Measurements from ENCODE around the gene JADE3.

JADE3 gene

DNA sequence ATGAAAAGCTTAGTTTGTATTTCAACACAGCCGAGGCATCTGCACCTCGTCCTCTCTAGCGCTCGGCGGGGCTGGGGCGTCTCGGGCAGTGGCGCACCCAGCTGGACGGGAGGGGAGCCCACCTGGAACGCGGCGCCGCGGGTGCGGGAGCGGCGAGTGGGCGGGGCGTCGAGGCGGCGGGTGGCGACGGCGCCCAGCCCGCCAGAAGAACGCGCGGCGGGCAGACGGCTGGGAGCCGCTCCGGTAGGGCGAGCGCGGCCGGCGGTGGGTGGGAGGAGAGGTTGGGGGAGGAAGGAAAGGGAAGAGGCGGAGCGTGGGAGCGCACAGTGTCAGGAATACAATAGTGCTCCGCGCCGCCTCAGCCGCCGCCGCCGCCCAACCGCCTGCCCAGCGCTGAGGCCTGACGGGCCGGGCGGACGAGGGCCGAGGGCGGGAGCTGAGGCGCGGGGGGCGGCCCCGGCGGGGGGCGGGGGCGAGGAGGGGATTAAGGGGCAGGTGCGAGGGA is at the start of gene JADE3:
Gene JADE3, plus strand, starts transcription at position 324 of the 505 bp plus-strand sequence. CDS start 72,474 bp downstream, outside the sequence.
- peak; percentile 24 to 30 for DNase-seq

GRCh38 chrX:46863072-46863471 is 49.1 kb upstream of the JADE3 start:
- no peak for DNase-seq

DNA sequence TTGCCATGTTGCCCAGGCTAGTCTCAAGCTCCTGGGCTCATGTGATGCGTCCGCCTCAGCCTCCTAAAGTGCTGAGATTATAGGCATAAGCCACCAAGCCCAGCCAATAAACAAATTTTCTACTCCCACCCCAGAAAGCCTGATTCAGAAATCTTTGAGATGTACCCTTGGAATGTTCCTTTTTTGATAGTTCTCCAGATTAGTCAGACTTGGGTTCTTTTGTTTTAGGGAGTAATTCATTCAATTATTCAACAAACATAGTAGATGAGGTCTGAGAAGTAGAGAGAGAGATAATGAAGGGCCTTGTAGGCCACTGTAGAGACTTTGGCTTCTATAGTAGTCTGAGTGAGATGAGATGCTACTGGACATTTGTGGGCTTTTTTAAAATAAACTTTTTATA is 47.6 kb upstream of the JADE3 start:
- DNase-seq: no peak

GRCh38 chrX:46865281-46865680 is 46.9 kb upstream of the JADE3 start:
- no peak for DNase-seq

GRCh38 chrX:46866726-46867125 is 45.5 kb upstream of the JADE3 start:
- no peak for DNase-seq

- no peak for DNase-seq
Measured at GRCh38 chrX:46873746-46874145, 38.5 kb upstream of the JADE3 start.

DNA sequence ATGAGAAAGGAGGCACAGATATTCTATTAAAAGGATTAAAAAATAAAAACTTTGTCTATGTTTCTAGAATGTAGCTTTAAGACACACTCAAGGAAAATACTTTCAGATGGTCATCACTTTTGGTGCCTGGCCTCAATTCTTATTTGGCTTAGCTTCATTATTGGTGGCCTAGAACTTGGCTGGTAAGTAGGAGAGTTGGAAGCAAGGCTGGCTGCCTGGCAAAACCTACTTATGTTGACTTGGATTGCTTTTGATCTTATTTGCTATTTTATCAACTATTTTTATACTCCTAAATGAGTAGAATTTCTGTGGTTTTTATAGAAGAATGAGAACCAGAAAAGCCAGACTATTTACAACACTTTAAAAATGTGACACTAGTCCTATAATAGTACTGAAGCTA is 35.3 kb upstream of the JADE3 start:
- no peak for DNase-seq

DNA sequence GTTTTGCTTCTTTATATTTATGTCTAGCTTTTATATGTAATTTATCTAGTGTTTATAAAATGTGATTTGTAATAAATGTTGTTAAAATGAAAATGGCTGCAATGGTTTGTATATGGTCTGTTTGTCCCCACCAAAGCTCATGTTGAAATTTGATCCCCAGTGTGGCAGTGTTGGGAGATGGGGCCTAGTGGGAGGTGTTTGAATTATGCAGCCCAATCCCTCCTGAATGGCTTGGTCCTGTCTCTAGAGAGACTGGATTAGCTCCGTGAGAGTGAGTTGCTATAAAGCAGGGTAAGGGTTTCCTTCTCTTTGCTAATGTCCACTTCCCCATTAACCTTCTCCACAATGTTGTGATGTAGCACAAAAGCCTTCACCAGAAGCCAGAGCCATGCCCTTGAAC is 30.0 kb upstream of the JADE3 start:
- no peak for DNase-seq

DNA sequence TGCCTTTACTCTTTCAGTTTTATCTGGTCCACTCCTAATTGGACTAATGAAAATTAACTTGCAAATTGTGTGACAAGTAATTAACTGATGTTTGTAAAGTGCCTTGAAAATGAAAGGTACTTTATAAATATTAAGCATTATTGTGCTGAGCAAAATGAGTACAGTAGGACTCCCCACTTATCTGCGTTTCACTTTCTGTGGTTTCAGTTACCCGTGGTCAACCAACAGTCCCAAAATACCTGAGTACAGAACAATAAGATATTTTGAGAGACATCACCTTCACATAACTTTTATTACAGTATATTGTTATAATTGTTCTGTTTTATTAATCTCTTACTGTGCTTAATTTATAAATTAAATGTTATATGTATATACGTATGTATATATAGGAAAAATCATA is 27.4 kb upstream of the JADE3 start:
- DNase-seq: no peak

- no peak for DNase-seq
Measured at GRCh38 chrX:46898207-46898606, 14.0 kb upstream of the JADE3 start.

DNA sequence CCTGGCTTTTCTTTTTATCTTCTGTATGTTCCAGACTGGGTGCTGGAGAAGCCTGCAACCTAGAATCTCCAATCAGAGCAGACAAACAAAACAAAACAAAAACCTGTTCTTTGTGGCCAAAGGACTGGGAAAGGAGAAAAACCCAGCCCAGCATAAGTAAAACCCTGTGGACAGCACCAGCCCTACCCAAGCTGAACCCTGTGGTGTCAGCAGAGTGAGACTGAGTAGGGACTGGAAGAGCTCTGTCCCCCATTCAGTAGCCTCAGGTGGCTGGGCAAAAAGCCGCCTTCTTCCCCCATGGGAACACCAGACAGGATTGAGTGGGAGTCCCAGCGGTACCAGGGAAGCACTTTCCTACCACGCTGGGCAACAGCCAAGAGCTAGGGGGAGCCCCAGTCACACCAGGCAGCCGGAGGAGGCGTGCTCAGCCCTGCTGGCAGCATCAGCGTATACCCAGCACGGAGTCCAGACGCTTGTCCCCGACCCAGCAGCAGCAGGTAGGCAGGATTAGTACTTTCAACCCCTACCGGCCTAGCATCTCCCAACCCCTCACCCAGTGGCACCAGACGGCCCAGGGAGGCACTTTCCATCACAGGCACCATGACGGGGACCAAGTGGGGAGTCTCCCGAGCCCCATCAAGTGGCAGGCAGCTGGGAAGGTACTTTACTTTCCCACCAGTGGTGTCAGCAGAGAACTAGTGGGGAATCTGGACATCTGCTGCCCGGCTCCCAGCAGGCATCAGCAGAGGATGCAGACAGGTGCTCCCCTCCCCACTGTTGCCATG is 8.6 kb upstream of the JADE3 start:
- DNase-seq: peak; percentile 36 to 54

- no peak for DNase-seq
Measured at GRCh38 chrX:46904626-46905025, 7.6 kb upstream of the JADE3 start.

DNA sequence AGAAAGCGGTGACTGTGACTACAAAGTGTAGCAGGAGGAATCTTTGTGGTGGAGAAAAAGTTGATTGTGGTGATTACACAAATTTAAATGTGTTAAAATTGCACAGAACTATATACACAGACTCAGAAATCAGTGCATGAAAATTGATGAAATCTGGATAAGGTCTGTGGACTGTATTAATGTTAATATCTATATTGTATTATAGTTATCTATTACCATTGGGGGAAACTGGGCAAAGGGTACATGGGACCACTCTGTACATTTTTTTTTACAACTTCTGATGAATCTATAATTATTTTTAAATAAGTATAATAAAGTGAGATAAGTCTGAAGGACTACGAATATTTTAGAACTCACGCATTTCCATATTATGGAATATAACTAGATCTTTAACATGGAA is 1.8 kb upstream of the JADE3 start:
- no peak for DNase-seq

- DNase-seq: peak; percentile 2 to 33
Measured at GRCh38 chrX:46912603-46913491, 626 bp downstream of the JADE3 start.

DNA sequence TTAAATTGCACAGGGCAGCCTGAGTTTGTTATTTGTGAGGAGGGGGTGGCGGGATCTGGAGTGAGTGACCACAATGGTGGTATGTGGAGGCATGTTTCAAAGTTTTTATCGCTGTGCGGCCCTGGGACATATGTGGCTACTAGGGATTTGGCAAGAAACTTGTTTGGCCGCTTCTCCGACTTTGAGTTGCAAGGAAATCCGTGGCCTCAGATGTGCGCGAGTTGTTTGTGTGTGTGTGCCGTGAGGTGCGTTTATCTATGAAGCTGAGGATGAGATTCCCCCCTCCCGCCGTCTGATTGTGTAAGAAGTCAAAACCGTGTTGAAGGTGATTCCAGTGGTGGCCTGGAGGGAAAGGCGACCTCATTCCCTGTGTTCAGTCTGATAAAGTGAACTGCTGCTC is 1.4 kb downstream of the JADE3 start:
- DNase-seq: no peak

GRCh38 chrX:46916273-46916672 is 4.1 kb downstream of the JADE3 start:
- no peak for DNase-seq

DNA sequence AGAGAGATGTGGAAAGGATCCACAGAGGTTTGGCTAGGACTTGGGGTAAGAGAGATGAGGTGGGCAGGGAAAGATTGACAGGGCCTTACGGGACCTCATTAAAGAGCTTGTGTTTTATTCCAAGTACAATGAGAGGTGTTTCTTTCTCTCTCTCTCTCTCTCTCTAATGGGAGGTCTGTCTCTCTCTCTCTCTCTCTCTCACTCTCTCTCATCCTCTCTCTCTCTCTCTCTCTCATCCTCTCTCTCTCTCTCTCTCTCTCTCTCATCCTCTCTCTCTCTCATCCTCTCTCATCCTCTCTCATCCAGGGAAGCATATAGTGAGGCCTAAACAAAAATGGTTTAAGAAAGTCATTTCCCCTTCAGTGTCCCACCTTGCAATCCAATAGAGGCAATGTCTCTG is 5.4 kb downstream of the JADE3 start:
- no peak for DNase-seq

DNA sequence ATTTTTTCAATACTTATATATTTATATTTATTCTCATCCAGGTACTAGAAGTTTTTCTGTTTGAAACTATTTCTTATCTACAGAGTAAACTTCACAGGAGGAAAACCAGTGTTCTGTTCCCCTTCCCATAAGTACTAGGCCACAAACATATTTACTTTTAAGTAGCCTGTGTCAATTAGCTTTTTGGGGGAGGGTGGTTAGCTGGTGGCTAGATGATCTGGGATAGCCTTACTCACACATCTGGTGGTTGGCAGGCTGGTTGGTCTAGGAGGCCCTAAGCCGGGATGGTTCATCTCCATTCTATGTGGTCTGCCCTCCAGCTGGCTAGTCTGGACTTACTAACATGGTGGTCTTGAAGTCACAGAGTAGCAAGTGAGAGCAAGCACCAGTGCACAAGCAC is 6.2 kb downstream of the JADE3 start:
- DNase-seq: no peak

DNA sequence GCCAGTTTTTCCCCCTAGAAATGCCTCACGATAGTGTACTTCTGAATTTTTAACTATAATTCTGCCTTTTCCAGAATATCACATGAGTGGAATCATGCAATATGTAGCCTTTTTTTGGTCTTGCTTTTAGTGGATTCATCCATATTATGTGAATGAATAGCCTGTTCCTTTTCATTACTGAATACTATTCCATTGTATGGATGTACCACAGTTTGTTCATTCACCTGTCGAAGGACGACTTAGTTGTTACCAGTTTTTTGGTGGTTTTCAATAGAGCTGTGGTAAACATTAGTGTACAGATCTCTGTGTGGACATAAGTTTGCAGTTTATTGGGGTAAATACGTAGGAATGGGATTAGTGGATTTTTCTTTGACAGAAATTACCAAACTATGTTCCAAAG is 8.0 kb downstream of the JADE3 start:
- no peak for DNase-seq

DNA sequence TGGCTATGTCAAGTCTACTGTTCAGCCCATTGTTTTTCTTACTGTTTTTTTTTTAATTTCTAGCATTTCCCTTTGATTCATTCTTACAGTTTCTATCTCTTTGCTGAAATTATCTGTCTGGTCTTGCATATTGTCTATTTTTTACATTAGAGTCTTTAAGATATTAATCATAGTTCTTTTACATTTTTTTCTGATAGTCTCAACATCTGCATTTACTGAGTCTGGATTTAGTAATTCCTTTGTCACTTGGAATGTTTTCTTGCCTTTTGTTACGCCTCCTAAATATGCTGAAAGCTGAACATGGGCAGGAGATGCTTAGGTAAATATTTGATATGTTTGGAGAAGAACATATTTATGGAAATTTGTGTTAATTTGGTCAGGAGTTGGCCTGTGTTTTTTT is 10.4 kb downstream of the JADE3 start:
- no peak for DNase-seq

DNA sequence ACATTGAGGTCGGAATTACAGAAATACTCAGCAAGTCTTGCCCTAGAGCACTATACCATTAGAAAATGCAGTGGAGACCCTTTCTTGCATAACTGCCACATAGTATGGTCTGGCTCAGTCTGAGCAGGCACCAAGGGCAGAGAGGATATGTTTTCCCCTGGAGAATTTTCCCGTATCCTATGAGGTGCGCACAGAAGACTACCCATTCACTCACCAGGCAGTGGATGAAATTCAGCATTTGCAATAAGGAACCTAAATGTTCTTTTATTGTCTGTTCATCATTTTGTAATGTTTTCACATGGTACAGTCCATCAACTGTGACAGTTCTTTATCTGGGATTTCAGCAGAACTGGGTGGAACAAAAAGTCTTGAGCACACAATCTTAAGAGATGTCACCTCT is 15.5 kb downstream of the JADE3 start:
- DNase-seq: no peak

DNA sequence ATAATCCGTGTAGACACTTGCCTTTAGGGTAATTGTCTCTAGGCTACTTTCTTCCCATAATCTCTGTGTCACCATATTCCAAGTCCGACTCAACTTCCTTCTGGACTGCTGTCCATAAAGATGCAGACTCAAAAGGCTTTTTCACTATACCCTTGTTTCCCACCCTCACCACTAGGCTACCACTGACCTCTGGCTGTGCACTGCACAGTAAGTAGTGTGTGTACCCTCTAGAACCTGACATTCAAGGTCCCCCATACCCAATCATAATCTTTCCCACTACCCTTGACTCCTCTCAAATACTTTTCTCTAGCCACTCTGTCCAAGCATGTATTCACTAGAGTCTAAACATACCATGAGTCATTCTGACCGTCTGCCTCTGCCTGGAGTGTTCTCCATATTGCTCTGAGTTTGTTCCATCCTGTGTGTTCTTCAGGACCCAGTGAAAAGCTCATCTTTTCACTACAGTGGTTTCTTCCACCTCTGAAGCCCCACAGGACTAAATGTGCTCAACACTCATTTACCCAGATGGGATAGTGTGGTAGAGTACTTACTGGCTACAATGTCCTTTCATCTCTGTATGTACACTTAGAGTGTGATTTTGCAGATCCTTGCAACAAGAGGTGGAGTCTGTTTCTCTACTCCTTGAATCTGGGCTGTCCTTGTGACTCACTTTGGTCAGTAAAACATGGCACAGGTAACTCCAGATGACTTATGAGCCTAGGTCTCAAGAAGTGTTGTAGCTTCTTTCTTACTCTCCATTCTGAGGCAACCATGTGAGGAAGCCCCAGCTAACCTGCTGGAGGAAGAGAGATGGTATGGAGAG is 17.4 kb downstream of the JADE3 start:
- no peak for DNase-seq

DNA sequence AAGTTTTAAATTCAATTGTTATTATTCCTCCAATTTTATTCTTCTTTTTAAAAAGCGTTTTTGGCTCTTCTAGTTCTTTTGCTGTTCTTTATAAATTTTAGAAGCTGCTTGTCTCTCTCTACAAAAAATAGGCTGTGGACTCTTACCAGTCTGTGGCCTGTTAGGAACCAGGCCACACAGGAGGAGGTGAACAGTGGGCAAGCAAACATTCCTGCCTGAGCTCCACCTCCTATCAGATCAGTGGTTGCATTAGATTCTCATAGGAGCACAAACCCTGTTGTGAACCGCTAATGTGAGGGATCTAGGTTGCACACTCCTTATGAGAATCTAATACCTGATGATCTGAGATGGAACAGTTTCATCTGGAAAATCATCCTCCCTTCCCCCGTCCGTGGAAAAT is 23.1 kb downstream of the JADE3 start:
- no peak for DNase-seq
